Embryonic facial prominence (tissue), 1 donor: Measurements from ENCODE around the gene CTSV.
"Not testable (repeated sequence)": the region's sequence is repeated elsewhere in the genome, so short reads cannot be mapped to it uniquely, and the experiment has no call there.

Source experiments
- DNase-seq: peaks from one replicate; pipeline ENCODE4 v3.0.0-alpha.2; 2016; ENCODE audit errors: extremely low spot score

CTSV gene

GRCh38 chr9:97038611-97039513, at the start of gene CTSV:
Gene CTSV (minus strand): TSS chr9:97039142. CDS start chr9:97038043, 1,099 bp downstream.
- DNase-seq: peak; percentile 70

DNA sequence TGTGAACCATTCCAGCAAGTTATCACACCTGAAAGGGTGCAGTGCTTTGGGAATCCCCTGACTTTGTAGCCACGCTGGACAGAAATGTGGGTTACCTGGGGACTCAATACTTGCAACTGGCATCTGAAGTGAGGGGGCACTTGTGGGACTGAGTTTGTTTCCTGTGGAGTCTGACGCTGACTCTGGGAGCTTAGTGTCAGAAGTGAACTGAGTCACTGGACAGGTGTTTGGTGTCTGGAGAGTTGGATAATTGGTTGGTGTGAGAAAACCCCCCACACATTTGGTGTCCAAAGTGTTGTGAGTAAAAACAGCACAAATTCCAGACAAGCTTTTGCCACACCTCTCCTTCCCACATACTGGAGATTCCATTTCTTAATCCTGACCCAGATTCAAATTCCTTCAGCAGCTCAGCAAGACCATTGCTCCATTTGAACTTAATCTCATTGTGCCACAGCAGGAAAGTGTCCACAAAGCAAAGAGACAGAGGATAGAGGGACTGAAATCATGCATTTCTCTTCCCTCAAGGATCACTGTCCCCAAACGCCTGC, 48.8 kb upstream of the CTSV start:
- not testable (repeated sequence) for DNase-seq

GRCh38 chr9:97084562-97084991, 45.6 kb upstream of the CTSV start:
- not testable (repeated sequence) for DNase-seq

- DNase-seq: no peak
Observed at GRCh38 chr9:97078362-97078761, 39.4 kb upstream of the CTSV start.

GRCh38 chr9:97077452-97078295, 38.7 kb upstream of the CTSV start:
- DNase-seq: no peak

DNA sequence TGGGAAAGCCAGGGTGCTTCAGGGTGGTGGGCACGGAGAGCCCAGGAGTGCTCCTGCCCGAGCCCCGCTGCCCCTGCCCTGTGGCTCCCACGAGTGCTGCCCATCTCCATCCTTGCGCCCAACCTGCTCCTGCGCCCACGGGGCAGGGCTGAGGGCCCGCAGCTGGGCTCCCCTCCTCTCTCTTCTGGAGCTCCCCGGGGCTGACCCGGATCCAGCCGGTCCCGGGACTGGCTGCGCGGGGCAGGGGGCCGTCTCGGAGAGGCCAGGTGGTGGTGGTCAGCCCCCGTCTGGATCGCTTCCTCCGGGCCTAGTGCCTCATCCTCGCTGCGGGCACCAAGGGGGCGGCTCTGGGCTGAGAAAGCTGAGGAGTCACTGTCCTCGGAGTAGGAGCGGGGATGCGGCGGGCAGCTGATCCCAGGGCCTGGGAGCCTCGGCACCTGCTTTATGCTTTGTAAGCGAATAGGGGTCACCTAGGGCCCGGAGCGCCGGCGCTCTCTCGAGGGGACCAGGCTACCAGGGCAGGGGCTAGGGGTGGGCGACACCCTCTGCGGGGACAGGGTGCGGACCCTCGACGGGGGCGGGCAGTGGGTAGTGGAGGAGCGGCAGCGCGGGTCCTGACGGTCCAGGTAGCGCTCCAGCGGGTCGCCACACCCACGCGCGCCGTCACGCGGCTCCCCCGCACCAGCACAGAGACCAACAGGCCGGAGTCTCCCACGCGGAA, 37.9 kb upstream of the CTSV start:
- not testable (repeated sequence) for DNase-seq

GRCh38 chr9:97076238-97076637, 37.3 kb upstream of the CTSV start:
- no peak for DNase-seq

DNA sequence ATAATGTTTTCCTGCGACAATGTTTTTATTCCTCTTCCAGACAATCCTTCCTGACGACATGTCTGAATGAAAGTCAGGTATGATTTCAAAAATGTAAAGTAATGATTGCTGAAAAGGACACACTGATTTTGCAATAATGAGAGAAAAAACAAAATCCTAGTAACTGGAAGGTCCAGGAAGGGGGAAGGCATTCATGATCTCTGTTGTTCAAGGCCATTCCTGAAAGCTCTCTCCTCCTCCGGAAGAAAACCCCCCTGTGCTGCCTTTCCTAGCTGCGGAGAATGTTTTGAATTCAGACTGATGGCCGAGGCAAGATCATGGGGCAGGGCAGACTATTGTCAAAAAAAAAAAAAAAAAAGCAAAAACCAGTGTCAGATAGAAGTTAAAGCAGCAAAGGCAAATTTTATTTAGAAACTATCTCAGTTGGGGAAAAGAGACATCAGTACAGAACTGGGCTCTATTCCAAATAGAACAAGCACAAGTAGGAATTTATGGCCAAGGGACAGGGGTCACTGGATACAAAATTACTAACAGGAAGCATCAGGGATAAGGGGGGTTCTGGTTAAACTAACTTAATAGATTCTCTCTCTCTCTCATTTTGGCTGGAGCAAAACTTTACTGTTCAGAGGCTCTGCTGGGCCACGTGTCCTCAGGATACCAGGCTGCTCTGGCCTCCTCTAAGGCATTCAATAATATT, 36.5 kb upstream of the CTSV start:
- no peak for DNase-seq

DNA sequence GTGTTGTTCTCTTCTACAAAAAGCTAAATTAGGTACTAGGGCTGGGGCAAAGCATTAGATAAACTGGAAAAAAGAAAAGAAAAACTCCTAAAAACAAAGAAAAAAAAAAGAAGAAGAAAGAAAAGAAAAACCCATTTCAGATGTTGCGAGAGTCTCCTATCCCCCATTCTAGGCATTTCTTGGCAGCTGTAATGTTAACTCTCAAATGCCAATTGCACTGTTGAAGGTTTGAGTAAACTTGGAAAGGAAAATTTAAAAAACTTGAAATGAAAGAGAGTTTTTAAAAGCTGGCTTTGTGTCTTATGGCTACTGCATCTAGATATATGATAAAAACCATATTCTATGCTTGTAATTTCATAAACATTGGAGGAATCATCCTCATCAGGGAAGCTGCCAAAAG, 34.6 kb upstream of the CTSV start:
- DNase-seq: no peak

DNA sequence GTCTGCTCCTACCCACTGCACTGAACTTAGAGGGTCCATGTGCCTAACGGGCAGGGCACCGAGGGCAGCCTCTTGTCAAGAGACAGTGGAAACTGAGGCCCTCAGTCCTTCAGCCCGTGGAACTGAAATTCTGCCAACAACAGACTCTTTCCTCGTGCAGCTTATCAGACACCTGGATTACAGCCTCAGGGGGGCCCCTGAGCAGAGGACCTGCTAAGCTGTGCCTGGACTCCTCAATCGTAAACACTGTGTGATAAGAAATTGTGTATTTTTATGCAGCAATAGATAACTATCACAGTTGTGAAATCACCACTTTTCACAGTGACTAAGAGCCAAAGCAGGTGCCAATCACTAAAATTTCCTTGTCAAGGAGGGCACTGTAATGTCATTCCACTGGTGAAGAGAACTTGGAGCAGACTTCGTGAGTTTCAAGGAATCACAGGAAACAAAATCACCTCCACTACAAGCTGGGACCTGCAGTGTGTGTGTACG, 33.4 kb upstream of the CTSV start:
- no peak for DNase-seq

DNA sequence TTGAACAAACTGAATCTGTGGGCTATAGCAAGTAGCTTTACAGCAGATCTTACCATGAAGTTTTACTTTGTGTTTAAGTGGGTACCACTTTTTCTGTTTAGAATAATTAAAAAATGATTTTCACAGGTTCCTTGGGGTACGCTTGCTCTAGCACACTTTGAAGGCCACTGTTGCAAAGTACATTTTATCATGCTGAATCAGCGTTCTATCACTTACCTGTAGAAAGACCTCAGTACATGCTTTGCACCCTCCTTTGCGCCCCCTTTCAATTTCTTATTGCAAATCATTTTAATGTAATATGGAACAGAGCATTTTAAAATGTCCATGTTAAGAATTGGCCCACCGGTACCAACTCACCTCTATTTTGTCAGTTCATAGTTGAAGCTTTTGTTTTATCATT, 31.4 kb upstream of the CTSV start:
- DNase-seq: not testable (repeated sequence)

DNA sequence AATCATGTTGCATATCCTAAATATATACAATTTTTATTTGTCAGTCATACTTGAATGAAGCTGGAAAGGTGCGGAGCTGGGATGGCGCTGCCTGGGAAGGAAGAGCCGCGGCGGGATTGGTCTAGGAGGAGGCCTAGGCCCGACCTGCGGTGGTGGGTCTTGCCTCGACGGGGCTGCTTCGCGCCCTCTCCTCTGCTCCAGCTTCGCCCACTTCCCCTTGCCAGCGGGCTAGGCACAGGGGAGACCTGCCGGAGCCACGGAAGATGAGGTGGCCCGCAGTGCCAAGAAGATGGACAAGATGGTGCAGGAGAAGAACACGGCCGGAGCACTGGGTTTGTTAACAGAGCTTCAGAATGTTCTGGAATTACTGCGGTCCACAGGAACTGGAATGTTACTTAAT, 28.5 kb upstream of the CTSV start:
- DNase-seq: no peak

DNA sequence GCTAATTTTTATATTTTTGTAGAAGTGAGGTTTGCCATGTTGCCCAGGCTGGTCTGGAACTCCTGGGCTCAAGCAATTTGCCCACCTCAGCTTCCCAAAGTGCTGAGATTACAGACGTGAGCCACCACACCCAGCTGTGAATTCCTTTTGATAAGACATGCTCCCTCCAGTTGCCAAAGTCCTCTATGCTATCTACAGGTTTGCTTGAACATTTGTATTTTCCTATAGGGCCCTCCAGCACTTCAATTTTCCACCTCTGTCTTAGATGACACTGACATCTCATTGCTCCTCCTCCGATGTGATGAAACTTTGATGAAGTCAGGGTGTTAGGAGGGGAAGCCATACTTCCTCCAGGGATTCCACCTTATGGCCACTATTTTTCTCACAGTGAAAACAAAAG, 25.2 kb upstream of the CTSV start:
- no peak for DNase-seq

- no peak for DNase-seq
Observed at GRCh38 chr9:97060796-97061195, 21.9 kb upstream of the CTSV start.

DNA sequence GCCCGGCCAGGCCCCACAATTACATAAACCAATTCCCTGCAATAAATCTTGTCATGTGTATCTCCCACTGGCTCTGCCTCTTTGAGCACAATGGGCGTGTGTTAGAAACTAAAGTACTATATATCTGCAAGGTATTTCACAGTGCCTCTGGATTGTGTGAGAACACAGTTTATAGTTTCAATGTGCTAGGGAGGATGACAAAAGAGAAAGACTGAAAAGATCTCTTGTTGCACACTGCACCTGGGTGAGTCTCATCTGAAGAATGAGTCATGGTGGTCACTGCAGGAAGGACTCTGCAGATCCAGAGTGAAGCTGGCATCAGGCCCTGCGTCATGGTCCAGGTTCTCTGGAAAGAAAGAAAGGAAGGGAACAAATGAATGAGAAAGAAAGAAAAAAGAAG, 20.7 kb upstream of the CTSV start:
- DNase-seq: no peak

- DNase-seq: no peak
Observed at GRCh38 chr9:97057651-97058050, 18.7 kb upstream of the CTSV start.

- not testable (repeated sequence) for DNase-seq
Observed at GRCh38 chr9:97055891-97056290, 16.9 kb upstream of the CTSV start.

DNA sequence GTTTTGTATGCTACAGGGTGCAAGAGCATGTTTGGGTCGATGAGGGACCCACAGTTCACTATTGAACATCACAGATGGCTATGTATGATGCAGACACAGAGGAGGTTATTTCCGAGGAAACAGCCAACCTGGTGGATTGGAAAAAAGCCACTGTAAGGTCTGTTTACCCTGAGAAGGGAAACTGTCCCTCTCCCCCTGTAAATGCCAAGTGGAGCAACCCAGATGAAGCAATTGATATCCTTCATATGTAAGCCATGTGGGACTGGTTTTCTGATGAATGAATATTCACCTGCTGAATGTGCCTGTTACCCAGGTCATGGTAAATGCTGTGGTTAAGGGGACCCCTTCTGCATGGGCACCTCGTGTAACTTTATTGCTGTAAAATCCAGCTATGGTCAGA, 14.8 kb upstream of the CTSV start:
- DNase-seq: no peak

GRCh38 chr9:97052735-97053134, 13.8 kb upstream of the CTSV start:
- DNase-seq: no peak

DNA sequence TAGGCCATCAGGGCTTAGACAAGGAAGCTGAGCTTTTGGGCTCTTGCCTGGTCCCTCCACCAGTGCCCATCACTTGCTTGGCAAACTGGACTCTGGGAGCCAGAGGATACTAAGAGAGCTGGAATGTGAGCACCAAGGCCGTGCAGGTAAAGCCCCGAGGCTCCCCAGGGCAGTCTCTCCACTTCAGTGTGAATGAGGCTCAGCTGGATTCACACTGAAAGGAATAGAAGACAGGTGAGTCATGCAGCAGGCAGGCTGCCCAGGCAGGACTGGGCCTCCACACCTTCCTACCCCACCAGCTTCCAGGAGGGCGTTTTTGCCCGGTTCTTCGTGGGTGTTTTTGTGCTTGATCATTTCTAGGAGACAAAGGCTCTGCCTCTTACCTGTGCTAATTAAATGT, 7.3 kb upstream of the CTSV start:
- no peak for DNase-seq

- DNase-seq: no peak
Observed at GRCh38 chr9:97045300-97045699, 6.4 kb upstream of the CTSV start.
